HG03139 (cell line): ENCODE data around the gene MSH4.
"Not testable (repeated sequence)": the region's sequence is repeated elsewhere in the genome, so short reads cannot be mapped to it uniquely, and the experiment has no call there.

ENCODE experiments used
- ATAC-seq: cut with Tn5 transposase; IDR thresholded peaks from one replicate; pipeline ENCODE4 v1.9.1; 2021; ENCODE audit not compliant: unreplicated experiment

MSH4 gene

DNA sequence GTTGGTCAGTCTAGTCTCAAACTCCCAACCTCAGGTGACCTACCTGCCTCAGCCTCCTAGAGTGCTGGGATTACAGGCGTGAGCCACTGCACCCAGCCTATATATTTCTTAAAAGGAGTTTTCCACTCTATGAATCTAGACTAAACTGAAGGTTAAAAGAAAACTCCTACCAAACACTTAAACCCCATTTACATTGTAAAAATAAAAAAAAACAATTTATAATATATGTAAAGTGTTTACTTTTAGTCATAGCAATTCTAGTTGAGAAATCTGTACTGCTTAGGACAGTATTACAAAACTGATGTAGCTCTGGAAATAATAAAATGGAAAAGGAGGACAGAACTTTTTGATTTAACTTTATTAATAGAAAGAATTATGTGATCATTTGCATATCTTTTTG, 126.0 kb downstream of the MSH4 start:
- no peak for ATAC-seq

GRCh38 chr1:75932304-75932703, 135.6 kb downstream of the MSH4 start, which contains the start of gene ASB17:
TSS of gene ASB17 (minus strand) at chr1:75932404. CDS start at chr1:75932291, 113 bp downstream.
- ATAC-seq, result no peak

DNA sequence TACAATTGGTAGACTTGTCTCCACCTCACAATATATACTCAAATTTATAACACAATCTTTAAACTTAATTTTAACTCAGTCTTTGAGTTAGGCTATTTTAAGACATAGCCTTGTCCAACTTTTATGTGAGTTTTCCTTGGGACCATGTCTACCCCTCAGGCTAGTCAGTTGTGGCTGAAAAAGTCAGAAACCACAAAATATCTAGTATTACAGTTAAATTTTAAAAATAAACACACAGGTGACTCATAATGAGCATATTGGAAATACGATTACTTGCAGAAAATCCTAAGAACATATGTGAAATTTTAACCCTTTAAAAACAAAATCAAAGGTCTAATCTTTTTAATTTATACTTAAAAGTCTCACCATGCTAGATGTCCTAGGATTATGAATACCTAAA, 140.4 kb downstream of the MSH4 start:
- ATAC-seq, result no peak

- not testable (repeated sequence) for ATAC-seq
These were observed 146.4 kb downstream of the MSH4 start for GRCh38 chr1:75943037-75943436.

DNA sequence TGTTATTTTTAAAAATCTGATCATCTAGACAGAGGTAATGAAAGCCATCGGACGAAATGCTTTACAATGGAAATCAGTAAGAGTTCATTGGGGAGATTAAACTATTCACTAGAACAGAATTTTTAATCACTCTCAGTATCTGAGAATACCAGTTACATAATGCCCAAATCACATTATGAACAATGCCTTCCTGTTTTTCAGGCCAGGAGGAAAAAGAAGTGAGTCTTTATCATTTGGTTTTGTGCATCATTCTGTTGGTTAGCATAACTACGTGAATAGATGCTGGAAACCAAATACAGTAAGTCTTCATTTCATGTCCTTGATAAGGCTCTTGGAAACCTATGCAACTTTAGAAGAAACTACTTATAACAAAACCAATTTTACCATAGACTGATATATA, 153.5 kb downstream of the MSH4 start:
- no peak for ATAC-seq

DNA sequence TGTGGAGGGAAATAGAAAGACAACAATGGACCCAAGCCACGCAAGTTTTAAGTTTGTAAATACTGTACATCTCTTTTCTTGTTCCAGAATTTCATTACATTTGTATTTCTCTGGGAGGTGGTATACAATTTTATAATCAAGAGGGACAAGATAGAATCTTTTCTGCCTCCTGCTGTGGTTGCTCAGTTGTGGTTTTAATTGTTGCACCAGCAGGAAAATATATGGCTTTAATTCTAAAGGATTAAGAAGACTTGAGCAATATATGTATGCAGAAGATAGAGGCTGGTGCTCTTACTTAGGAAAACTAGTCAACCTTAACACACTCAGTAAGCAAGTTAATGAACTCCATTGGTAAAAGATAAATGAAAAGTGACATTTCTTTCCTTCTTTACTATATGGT, 155.3 kb downstream of the MSH4 start:
- no peak for ATAC-seq

GRCh38 chr1:75953461-75953860, 156.8 kb downstream of the MSH4 start:
- no peak for ATAC-seq

GRCh38 chr1:75954586-75954985, 157.9 kb downstream of the MSH4 start:
- no peak for ATAC-seq
